Nephron (organoid): Measurements from ENCODE around the gene CDS1.
"Not testable (repeated sequence)": the region's sequence is repeated elsewhere in the genome, so short reads cannot be mapped to it uniquely, and the experiment has no call there.

Source experiments
- H3K27ac Mint-ChIP-seq, 3 experiments: 2 replicates each; pipeline ENCODE4 v1.8.0; 2020; ENCODE audit warnings: mixed read lengths in 3 of 3, mild to moderate bottlenecking in 2 of 3, moderate library complexity in 1 of 3
- H3K27me3 Mint-ChIP-seq: 2 replicates; pipeline ENCODE4 v1.8.0; 2021; ENCODE audit warnings: low read depth, mild to moderate bottlenecking, moderate library complexity, mixed read lengths
- H3K36me3 Mint-ChIP-seq: 2 replicates; pipeline ENCODE4 v1.8.0; 2020; ENCODE audit warnings: low read depth, mixed read lengths
- H3K4me1 Mint-ChIP-seq: 2 replicates; pipeline ENCODE4 v1.8.0; 2020; ENCODE audit warnings: mixed read lengths
- H3K4me3 Mint-ChIP-seq, 3 experiments: 2 replicates each; pipeline ENCODE4 v1.8.0; 2020; ENCODE audit warnings: mild to moderate bottlenecking in 3 of 3, mixed read lengths in 3 of 3, moderate library complexity in 2 of 3
- H3K9me3 Mint-ChIP-seq: 2 replicates; pipeline ENCODE4 v1.8.0; 2020; ENCODE audit warnings: mixed read lengths
- CTCF ChIP-seq, 3 experiments: fragments of 200-600 bp; sonication (generic); IDR thresholded peaks; one replicate each; pipeline ENCODE4 v1.5.0; 2021; ENCODE audit warnings: antibody characterized with exemption in 3 of 3; ENCODE audit not compliant: unreplicated experiment in 3 of 3

Gene CDS1

GRCh38 chr4:84582988-84583875, at the start of gene CDS1:
TSS of gene CDS1 (plus strand) at chr4:84583127. CDS start at chr4:84583402, 275 bp downstream.
- TF ChIP-seq CTCF (IDR thresholded peaks at IDR 0.05; ENCODE audit: unreplicated experiment in 3 of 3), result no peak
- Mint-ChIP-seq H3K27me3 (peaks cover 62% of the 10 kb centered on the region), H3K4me3 (peak within 1 kb of the TSS; percentile 91 to 96 (median 93)), H3K36me3 (peaks cover 20% of the 10 kb centered on the region), H3K27ac (peak within 1 kb of the TSS; percentile 40 to 96 (median 94)), H3K4me1 (peaks cover 10% of the 10 kb centered on the region), H3K9me3 (peaks cover 7% of the 10 kb centered on the region)

- TF ChIP-seq CTCF (IDR thresholded peaks at IDR 0.05; ENCODE audit: unreplicated experiment in 3 of 3), result no peak
- Mint-ChIP-seq H3K27ac (no peak overlapping the region), H3K9me3 (peaks cover 11% of the 10 kb centered on the region), H3K4me1 (no peaks in the 10 kb centered on the region), H3K27me3 (no peaks in the 10 kb centered on the region), H3K36me3 (no peaks in the 10 kb centered on the region), H3K4me3 (no peak overlapping the region)
Observed at GRCh38 chr4:84535901-84536300, 47.0 kb upstream of the CDS1 start.

- Mint-ChIP-seq H3K27ac (no peak overlapping the region), H3K27me3 (no peaks in the 10 kb centered on the region), H3K4me3 (no peak overlapping the region), H3K9me3 (no peaks in the 10 kb centered on the region), H3K36me3 (no peaks in the 10 kb centered on the region), H3K4me1 (no peaks in the 10 kb centered on the region)
- TF ChIP-seq CTCF (IDR thresholded peaks at IDR 0.05; ENCODE audit: unreplicated experiment in 3 of 3), result no peak
Observed at GRCh38 chr4:84545093-84545492, 37.8 kb upstream of the CDS1 start.

- no peaks in the 10 kb centered on the region for H3K27me3 Mint-ChIP-seq
Observed at GRCh38 chr4:84547211-84547610, 35.7 kb upstream of the CDS1 start.

GRCh38 chr4:84549191-84549590, 33.7 kb upstream of the CDS1 start:
- not testable (repeated sequence) for H3K27me3 Mint-ChIP-seq, H3K4me1 Mint-ChIP-seq, H3K27ac Mint-ChIP-seq, H3K9me3 Mint-ChIP-seq, H3K36me3 Mint-ChIP-seq, H3K4me3 Mint-ChIP-seq

More at GRCh38 chr4:84547211-84547610, 35.7 kb upstream of the CDS1 start:
- TF ChIP-seq CTCF (IDR thresholded peaks at IDR 0.05; ENCODE audit: unreplicated experiment in 3 of 3), result no peak
- no peak overlapping the region for H3K4me3 Mint-ChIP-seq
- H3K27ac Mint-ChIP-seq, result no peak overlapping the region
- H3K36me3 Mint-ChIP-seq, result no peaks in the 10 kb centered on the region
- H3K9me3 Mint-ChIP-seq, result no peaks in the 10 kb centered on the region
- H3K4me1 Mint-ChIP-seq, result no peaks in the 10 kb centered on the region

- H3K36me3 Mint-ChIP-seq, result no peaks in the 10 kb centered on the region
- H3K4me1 Mint-ChIP-seq, result no peaks in the 10 kb centered on the region
- no peak overlapping the region for H3K27ac Mint-ChIP-seq
- no peak for TF ChIP-seq CTCF (IDR thresholded peaks at IDR 0.05; ENCODE audit: unreplicated experiment in 3 of 3)
- H3K9me3 Mint-ChIP-seq, result peaks cover 5% of the 10 kb centered on the region
- no peaks in the 10 kb centered on the region for H3K27me3 Mint-ChIP-seq
- no peak overlapping the region for H3K4me3 Mint-ChIP-seq
Observed at GRCh38 chr4:84562156-84562555, 20.8 kb upstream of the CDS1 start.
